Measurements from ENCODE around the gene WDR77. TPM values are rescaled to one million over a fixed set of nuclear protein-coding genes. Genes with fewer than 3 reads are reported as not detected.

Gene WDR77
- polyA plus RNA-seq, 1 donor, result 35.3 TPM

GRCh38 chr1:111471012-111471411, 22.0 kb upstream of the WDR77 start:
- WGBS (ENCODE audit: insufficient coverage, low lambda C conversion rate), result no CpG with 5 or more reads among the region's 3 CpGs
- Histone ChIP-seq H3K4me1 (ENCODE audit: control insufficient read depth, insufficient read depth, low read length) (no peaks in the 10 kb centered on the region), H3K36me3 (ENCODE audit: control insufficient read depth, insufficient read depth, low read length) (peaks cover 22% of the 10 kb centered on the region), H3K4me3 (ENCODE audit: low read length) (no peak overlapping the region), H3K9me3 (ENCODE audit: control insufficient read depth, low read depth, low read length) (no peaks in the 10 kb centered on the region), H3K27ac (ENCODE audit: low read length) (no peak overlapping the region), H3K27me3 (ENCODE audit: control insufficient read depth, insufficient read depth, low read length) (no peaks in the 10 kb centered on the region)
- no peak for DNase-seq

GRCh38 chr1:111470596-111470995, 21.5 kb upstream of the WDR77 start:
- peaks cover 22% of the 10 kb centered on the region for H3K36me3 ChIP-seq (ENCODE audit: control insufficient read depth, insufficient read depth, low read length)

GRCh38 chr1:111469539-111469938, 20.5 kb upstream of the WDR77 start:
- no peaks in the 10 kb centered on the region for H3K9me3 ChIP-seq (ENCODE audit: control insufficient read depth, low read depth, low read length)
- no peak overlapping the region for H3K4me3 ChIP-seq (ENCODE audit: low read length)
- DNase-seq, result no peak
- peaks cover 22% of the 10 kb centered on the region for H3K36me3 ChIP-seq (ENCODE audit: control insufficient read depth, insufficient read depth, low read length)
- no peaks in the 10 kb centered on the region for H3K4me1 ChIP-seq (ENCODE audit: control insufficient read depth, insufficient read depth, low read length)
- H3K27me3 ChIP-seq (ENCODE audit: control insufficient read depth, insufficient read depth, low read length), result no peaks in the 10 kb centered on the region
- no peak overlapping the region for H3K27ac ChIP-seq (ENCODE audit: low read length)

More at GRCh38 chr1:111470596-111470995, 21.5 kb upstream of the WDR77 start:
- Histone ChIP-seq H3K4me3 (ENCODE audit: low read length) (no peak overlapping the region), H3K27me3 (ENCODE audit: control insufficient read depth, insufficient read depth, low read length) (no peaks in the 10 kb centered on the region), H3K9me3 (ENCODE audit: control insufficient read depth, low read depth, low read length) (no peaks in the 10 kb centered on the region), H3K27ac (ENCODE audit: low read length) (no peak overlapping the region), H3K4me1 (ENCODE audit: control insufficient read depth, insufficient read depth, low read length) (no peaks in the 10 kb centered on the region)
- no peak for DNase-seq
- WGBS (ENCODE audit: insufficient coverage, low lambda C conversion rate), result 100% methylated on average over 1 of the region's 5 CpGs

GRCh38 chr1:111468717-111469100, 19.7 kb upstream of the WDR77 start:
- H3K27ac ChIP-seq (ENCODE audit: low read length), result no peak overlapping the region
- no peak for DNase-seq
- H3K27me3 ChIP-seq (ENCODE audit: control insufficient read depth, insufficient read depth, low read length), result no peaks in the 10 kb centered on the region
- H3K36me3 ChIP-seq (ENCODE audit: control insufficient read depth, insufficient read depth, low read length), result peaks cover 22% of the 10 kb centered on the region
- H3K9me3 ChIP-seq (ENCODE audit: control insufficient read depth, low read depth, low read length), result no peaks in the 10 kb centered on the region
- H3K4me3 ChIP-seq (ENCODE audit: low read length), result no peak overlapping the region
- H3K4me1 ChIP-seq (ENCODE audit: control insufficient read depth, insufficient read depth, low read length), result no peaks in the 10 kb centered on the region

- Histone ChIP-seq H3K9me3 (ENCODE audit: control insufficient read depth, low read depth, low read length) (no peaks in the 10 kb centered on the region), H3K27me3 (ENCODE audit: control insufficient read depth, insufficient read depth, low read length) (no peaks in the 10 kb centered on the region), H3K27ac (ENCODE audit: low read length) (peak overlapping the region; percentile 13), H3K4me1 (ENCODE audit: control insufficient read depth, insufficient read depth, low read length) (peaks cover 2% of the 10 kb centered on the region), H3K36me3 (ENCODE audit: control insufficient read depth, insufficient read depth, low read length) (peaks cover 22% of the 10 kb centered on the region), H3K4me3 (ENCODE audit: low read length) (no peak overlapping the region)
- no CpG with 5 or more reads among the region's 2 CpGs for WGBS (ENCODE audit: insufficient coverage, low lambda C conversion rate)
- no peak for DNase-seq
These were observed 19.0 kb upstream of the WDR77 start for GRCh38 chr1:111467865-111468716.

GRCh38 chr1:111466480-111466879, 17.4 kb upstream of the WDR77 start:
- Histone ChIP-seq H3K27me3 (ENCODE audit: control insufficient read depth, insufficient read depth, low read length) (no peaks in the 10 kb centered on the region), H3K4me3 (ENCODE audit: low read length) (no peak overlapping the region), H3K9me3 (ENCODE audit: control insufficient read depth, low read depth, low read length) (no peaks in the 10 kb centered on the region), H3K4me1 (ENCODE audit: control insufficient read depth, insufficient read depth, low read length) (peaks cover 7% of the 10 kb centered on the region), H3K36me3 (ENCODE audit: control insufficient read depth, insufficient read depth, low read length) (peaks cover 27% of the 10 kb centered on the region), H3K27ac (ENCODE audit: low read length) (no peak overlapping the region)
- DNase-seq, result no peak
- 9% methylated on average over 1 of the region's 1 CpG for WGBS (ENCODE audit: insufficient coverage, low lambda C conversion rate)

GRCh38 chr1:111465754-111466153, 16.7 kb upstream of the WDR77 start:
- H3K27me3 ChIP-seq (ENCODE audit: control insufficient read depth, insufficient read depth, low read length), result no peaks in the 10 kb centered on the region
- no peak for DNase-seq
- H3K27ac ChIP-seq (ENCODE audit: low read length), result no peak overlapping the region
- H3K4me3 ChIP-seq (ENCODE audit: low read length), result no peak overlapping the region
- peaks cover 32% of the 10 kb centered on the region for H3K36me3 ChIP-seq (ENCODE audit: control insufficient read depth, insufficient read depth, low read length)
- no CpG with 5 or more reads among the region's 2 CpGs for WGBS (ENCODE audit: insufficient coverage, low lambda C conversion rate)
- no peaks in the 10 kb centered on the region for H3K9me3 ChIP-seq (ENCODE audit: control insufficient read depth, low read depth, low read length)
- peaks cover 7% of the 10 kb centered on the region for H3K4me1 ChIP-seq (ENCODE audit: control insufficient read depth, insufficient read depth, low read length)

- Histone ChIP-seq H3K4me3 (ENCODE audit: low read length) (no peak overlapping the region), H3K27me3 (ENCODE audit: control insufficient read depth, insufficient read depth, low read length) (no peaks in the 10 kb centered on the region), H3K36me3 (ENCODE audit: control insufficient read depth, insufficient read depth, low read length) (peaks cover 32% of the 10 kb centered on the region), H3K9me3 (ENCODE audit: control insufficient read depth, low read depth, low read length) (no peaks in the 10 kb centered on the region), H3K27ac (ENCODE audit: low read length) (peak overlapping the region; percentile 50), H3K4me1 (ENCODE audit: control insufficient read depth, insufficient read depth, low read length) (peaks cover 7% of the 10 kb centered on the region)
- WGBS (ENCODE audit: insufficient coverage, low lambda C conversion rate), result 56% methylated on average over 1 of the region's 4 CpGs
- DNase-seq, result peak in 1 of 2 donors; percentile 47
These were observed 14.1 kb upstream of the WDR77 start for GRCh38 chr1:111463029-111463683.

GRCh38 chr1:111462370-111463028, 13.4 kb upstream of the WDR77 start:
- 71% methylated on average over 2 of the region's 4 CpGs for WGBS (ENCODE audit: insufficient coverage, low lambda C conversion rate)
- no peak overlapping the region for H3K4me3 ChIP-seq (ENCODE audit: low read length)
- no peaks in the 10 kb centered on the region for H3K27me3 ChIP-seq (ENCODE audit: control insufficient read depth, insufficient read depth, low read length)
- H3K27ac ChIP-seq (ENCODE audit: low read length), result peak overlapping the region; percentile 50
- DNase-seq, result no peak
- H3K36me3 ChIP-seq (ENCODE audit: control insufficient read depth, insufficient read depth, low read length), result peaks cover 39% of the 10 kb centered on the region
- H3K4me1 ChIP-seq (ENCODE audit: control insufficient read depth, insufficient read depth, low read length), result peaks cover 7% of the 10 kb centered on the region
- H3K9me3 ChIP-seq (ENCODE audit: control insufficient read depth, low read depth, low read length), result no peaks in the 10 kb centered on the region

GRCh38 chr1:111461765-111462164, 12.7 kb upstream of the WDR77 start:
- 100% methylated on average over 3 of the region's 6 CpGs for WGBS (ENCODE audit: insufficient coverage, low lambda C conversion rate)
- no peaks in the 10 kb centered on the region for H3K9me3 ChIP-seq (ENCODE audit: control insufficient read depth, low read depth, low read length)

More at GRCh38 chr1:111461765-111462164, 12.7 kb upstream of the WDR77 start:
- Histone ChIP-seq H3K4me3 (ENCODE audit: low read length) (no peak overlapping the region), H3K27me3 (ENCODE audit: control insufficient read depth, insufficient read depth, low read length) (no peaks in the 10 kb centered on the region), H3K27ac (ENCODE audit: low read length) (no peak overlapping the region), H3K4me1 (ENCODE audit: control insufficient read depth, insufficient read depth, low read length) (peaks cover 7% of the 10 kb centered on the region), H3K36me3 (ENCODE audit: control insufficient read depth, insufficient read depth, low read length) (peaks cover 45% of the 10 kb centered on the region)
- no peak for DNase-seq
